ENCODE measurements around the gene NOP9.
"Not testable (repeated sequence)": the region's sequence is repeated elsewhere in the genome, so short reads cannot be mapped to it uniquely, and the experiment has no call there.

Gene NOP9

GRCh38 chr14:24310646-24311604 lies 11.3 kb downstream of the NOP9 start, which contains the start of gene LTB4R:
LTB4R (plus strand) TSS chr14:24311502; CDS start chr14:24315652, 4,150 bp downstream.
- peak; percentile 61 for DNase-seq

- no peak for DNase-seq
These were observed 12.4 kb downstream of the NOP9 start for GRCh38 chr14:24311837-24312615.

DNA sequence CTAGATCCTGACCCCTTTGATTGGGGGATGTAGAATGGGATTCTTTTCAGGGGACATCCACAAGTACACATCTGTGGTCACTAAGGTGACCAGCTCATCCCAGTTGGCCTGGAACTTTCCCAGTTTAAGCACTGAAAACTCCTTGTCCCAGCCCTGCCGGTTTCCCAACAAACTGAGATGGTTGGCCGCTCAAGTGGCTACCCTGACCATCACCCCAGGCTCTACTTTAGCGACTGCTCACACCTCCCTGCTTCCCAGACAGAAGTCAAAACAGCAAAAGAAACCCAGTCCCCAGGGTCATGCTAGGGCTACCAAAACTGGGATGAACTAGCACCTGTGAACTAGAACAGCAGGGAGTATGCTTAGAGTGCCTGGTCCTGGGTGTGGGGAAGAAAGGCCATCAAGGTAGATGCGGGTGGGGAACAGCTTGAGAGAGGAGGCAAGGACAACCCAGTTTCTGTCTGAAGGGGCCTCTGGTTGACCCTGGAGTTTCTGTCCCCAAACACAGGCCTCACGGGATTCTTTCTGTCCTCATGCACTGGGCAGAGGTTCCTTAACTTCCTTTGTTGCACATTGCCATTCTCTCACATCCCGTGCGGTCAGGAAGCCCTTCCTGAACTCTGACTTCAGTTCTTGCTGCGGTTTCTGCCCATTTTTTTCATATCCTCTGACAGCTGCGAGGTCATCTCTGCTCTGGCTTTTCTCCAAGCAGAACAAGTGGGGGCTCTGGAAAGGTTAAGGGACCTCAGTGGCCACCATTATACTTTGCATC lies 13.3 kb downstream of the NOP9 start:
- no peak for DNase-seq

DNA sequence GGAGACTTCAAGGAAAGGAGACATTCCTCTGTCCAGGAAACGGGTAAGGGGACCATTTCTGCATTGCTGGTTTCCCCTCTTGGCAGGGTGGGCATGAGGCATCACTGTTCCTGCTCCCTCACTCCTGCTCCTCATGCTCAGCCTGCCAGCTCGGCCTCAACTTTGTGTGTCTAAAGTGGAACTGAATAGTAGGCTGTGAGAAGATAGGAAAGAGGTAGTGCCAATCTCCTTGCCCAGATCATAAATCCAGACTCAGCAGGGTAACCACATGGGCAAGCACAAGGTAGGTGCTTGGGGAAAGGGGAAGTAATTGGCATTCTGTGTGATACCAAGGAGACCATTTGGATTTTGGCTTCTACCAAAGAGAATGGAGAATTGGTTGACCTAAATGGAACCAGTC lies 14.3 kb downstream of the NOP9 start:
- no peak for DNase-seq

GRCh38 chr14:24314377-24315193 lies 14.9 kb downstream of the NOP9 start:
- DNase-seq, result no peak

DNA sequence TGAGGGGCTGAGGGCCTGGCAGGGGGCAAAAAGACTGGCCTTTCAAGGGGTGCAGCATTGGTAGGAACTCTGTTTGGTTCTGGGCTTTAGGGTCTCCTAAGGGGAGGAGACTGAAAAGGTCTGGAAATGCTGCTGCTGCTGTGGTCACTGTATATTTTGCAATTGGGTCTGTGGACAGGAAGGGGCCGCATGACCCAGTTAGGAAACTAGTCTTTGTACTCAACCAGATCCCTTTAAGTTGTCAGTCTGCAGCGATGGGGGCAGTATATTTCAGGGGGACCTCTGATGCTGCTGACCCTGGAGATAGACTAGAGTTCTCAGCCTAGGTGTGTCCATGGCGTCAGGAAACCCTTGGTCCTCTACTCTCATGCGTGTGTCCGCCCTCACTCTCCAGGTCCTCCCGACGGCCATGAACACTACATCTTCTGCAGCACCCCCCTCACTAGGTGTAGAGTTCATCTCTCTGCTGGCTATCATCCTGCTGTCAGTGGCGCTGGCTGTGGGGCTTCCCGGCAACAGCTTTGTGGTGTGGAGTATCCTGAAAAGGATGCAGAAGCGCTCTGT lies 15.7 kb downstream of the NOP9 start:
- DNase-seq, result no peak

- DNase-seq, result no peak
These were observed 16.4 kb downstream of the NOP9 start for GRCh38 chr14:24315807-24316596.

- no peak for DNase-seq
These were observed 16.9 kb downstream of the NOP9 start for GRCh38 chr14:24316597-24316950.

DNA sequence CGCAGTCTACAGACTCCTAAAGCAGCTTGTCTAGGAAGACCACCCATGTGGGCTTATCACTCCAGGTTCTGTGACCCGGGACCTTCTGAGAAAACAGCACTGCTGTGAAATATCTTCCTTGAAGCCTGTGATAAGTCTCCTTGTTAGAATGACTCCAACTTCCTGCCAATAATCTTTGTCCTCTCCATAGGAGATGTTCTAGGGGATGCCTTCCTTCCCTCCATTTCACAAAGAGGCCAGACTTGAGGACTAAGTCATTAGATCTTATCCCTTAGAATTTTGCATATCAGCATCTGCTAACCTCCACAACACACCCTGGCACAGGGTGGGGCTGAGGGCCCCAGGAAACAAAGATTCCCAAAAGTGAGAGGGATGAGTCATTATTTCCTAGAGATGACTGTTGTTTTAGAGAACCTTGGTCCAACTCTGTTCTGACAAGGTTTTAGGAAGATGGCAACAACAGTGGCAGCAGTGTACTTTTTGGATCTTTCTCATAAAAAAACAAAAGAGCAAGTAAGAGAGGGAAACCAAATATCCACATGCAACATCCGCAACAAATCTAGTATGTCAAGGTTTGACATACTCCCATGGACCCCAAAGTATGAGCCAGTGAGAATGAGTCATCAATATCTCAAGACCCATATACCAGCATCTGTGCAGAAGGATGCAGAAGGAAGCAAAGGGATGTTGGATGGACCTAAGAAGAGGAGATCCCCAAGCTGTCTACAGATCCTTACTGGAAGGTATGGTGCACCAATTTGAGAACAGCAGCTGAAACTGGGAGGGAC lies 17.7 kb downstream of the NOP9 start:
- DNase-seq, result no peak

DNA sequence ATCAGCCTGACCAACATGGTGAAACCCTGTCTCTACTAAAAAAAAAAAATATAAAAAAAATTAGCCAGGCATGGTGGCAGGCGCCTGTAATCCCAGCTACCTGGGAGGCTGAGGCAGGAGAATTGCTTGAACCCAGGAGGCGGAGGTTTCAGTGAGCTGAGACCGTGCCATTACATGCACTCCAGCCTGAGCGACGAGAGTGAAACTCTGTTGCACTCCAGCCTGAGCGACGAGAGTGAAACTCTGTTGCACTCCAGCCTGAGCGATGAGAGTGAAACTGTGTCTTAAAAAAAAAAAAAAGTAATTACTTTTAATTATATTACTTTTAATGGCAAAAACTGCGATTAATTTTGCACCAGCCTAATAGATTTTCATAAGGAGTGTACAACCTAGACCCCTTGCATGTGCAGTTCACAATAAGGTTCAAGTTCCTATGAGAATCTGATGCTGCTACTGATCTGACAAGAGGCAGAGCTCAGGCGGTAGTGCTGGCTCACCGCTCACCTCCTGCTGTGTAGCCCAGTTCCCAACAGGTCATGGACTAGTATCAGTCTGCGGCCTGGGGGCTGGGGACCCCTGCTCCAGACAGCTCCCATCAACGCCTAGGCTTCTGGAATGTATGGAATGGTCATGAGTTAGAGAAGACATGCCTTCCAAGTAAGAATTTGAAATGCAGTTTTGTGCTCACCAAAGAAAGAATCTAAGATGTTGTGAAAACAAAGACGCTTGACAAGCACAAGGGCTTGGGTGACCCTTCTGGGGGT lies 21.7 kb downstream of the NOP9 start:
- DNase-seq, result no peak

- DNase-seq, result no peak
These were observed 23.0 kb downstream of the NOP9 start for GRCh38 chr14:24322672-24323071.

- DNase-seq, result no peak
These were observed 23.7 kb downstream of the NOP9 start for GRCh38 chr14:24323341-24323740.

DNA sequence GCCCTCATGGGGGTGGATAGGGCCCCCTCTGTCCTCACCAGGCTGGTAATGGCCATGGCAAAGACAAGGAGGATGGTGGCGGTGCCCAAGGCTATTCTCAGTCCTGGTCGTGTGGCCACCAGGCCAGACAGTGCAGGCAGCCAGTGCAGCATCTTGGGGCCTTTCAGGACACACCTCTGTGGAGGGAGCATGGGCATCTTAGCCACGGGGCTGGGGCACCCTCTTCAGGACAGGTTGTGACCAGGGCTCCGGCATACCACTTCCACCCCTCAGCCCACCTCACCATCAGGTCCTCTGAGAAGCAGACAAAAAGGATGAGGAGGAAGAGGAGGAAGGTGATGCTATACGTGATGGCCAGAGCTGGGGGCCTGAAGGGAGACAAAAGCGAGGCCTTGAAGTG lies 24.4 kb downstream of the NOP9 start:
- no peak for DNase-seq

- no peak for DNase-seq
These were observed 25.4 kb downstream of the NOP9 start for GRCh38 chr14:24325041-24325530.

- no peak for DNase-seq
These were observed 26.3 kb downstream of the NOP9 start for GRCh38 chr14:24325963-24326362.

GRCh38 chr14:24327303-24327702 lies 27.7 kb downstream of the NOP9 start:
- DNase-seq, result no peak

GRCh38 chr14:24327914-24328313 lies 28.3 kb downstream of the NOP9 start:
- not testable (repeated sequence) for DNase-seq

DNA sequence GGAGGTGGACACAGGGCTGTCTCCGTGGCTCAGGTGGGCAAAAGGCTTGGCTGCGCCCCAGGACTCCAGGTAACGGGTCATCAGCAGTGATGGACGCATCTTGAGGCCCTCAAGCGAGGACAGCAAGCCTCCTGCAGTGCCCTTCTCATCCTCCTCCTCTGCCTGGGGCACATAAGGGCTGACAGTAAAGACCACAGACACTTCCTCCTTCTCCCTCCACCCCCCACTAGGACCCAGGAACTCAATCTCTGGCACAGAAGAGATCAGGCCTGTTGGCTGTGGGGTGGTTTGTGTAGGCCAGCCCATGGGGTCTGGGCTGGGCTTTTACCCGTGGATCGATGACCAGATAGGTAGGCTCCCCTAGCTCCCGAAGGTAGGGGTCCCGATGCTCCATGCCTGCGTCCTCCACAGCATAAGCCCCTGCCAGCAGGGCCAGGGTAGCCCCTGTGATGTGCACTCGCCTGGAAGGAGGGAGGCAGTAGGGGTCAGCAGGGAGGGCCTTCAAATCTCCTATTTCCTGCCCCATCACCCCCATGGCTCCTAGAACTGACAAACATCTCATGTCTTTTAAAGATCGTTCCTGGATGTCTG lies 29.5 kb downstream of the NOP9 start:
- no peak for DNase-seq

DNA sequence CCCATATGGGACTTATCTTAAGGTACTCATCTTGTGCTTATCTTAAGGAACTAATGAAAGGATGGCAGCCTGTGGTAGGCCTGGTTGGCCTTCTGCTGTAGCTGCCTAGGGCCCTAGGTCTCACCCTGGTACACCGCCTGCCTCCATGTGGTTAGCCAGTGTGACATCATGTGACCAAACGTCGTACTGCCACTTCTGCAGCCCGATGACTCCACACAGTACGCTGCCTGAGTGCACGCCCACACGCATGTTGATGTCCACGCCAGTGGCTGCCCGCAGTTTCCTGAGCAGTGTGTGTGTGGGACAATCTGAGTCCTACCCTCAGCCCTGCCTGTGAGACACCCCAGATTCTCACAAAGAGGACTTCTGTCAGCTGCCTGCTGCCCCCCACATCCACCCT lies 30.1 kb downstream of the NOP9 start:
- no peak for DNase-seq
